GM06990 (cell line): Measurements from ENCODE around the gene RPN1.

Experiments
- DNase-seq: peaks from one replicate; pipeline ENCODE4 v3.0.0-alpha.2; 2011; ENCODE audit not compliant: insufficient read length; ENCODE audit errors: extremely low read depth
- H3K27me3 ChIP-seq: replicated peaks from 2 replicates; pipeline ENCODE4 v1.6.0; 2011; ENCODE audit warnings: low read length; ENCODE audit not compliant: control insufficient read depth, insufficient read depth
- H3K36me3 ChIP-seq: 2 replicates; pipeline ENCODE4 v1.5.1; 2011; ENCODE audit warnings: low read length; ENCODE audit not compliant: control insufficient read depth, insufficient read depth
- H3K4me3 ChIP-seq: replicated peaks from 2 replicates; pipeline ENCODE4 v1.5.1; 2011; ENCODE audit warnings: low read depth, mild to moderate bottlenecking, control low read depth, low read length
- TF ChIP-seq, protein P1 (sequence below): IDR thresholded peaks from 2 replicates; pipeline ENCODE4 v1.5.1; 2011; ENCODE audit warnings: low read length, control low read depth, mild to moderate bottlenecking, inconsistent platforms; ENCODE audit not compliant: insufficient read depth, poor library complexity, severe bottlenecking

Gene RPN1

DNA sequence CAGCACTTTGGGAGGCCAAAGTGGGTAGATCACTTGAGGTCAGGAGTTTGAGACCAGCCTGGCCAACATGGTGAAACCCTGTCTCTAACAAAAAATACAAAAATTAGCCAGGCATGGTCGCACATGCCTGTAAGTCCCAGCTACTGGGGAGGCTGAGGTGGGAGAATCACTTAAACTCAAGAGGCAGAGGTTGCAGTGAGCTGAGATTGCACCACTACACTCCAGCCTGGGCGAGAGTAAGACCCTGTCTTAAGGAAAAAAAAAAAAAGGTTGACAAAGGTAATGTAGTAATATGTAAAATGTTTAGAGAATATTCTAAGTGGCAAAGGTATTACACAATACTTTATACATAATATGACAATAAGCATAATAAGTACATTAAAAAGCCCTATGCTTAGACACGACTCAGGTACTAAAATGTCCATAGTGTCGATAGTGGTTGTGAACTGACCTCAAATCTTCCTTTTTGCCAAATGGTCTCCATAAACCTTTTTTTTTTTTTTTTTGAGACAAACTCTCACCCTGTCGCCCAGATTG is 16.5 kb downstream of the RPN1 start:
- DNase-seq, result no peak
- H3K27me3 ChIP-seq, result no peaks in the 10 kb centered on the region
- TF ChIP-seq, protein P1, sequence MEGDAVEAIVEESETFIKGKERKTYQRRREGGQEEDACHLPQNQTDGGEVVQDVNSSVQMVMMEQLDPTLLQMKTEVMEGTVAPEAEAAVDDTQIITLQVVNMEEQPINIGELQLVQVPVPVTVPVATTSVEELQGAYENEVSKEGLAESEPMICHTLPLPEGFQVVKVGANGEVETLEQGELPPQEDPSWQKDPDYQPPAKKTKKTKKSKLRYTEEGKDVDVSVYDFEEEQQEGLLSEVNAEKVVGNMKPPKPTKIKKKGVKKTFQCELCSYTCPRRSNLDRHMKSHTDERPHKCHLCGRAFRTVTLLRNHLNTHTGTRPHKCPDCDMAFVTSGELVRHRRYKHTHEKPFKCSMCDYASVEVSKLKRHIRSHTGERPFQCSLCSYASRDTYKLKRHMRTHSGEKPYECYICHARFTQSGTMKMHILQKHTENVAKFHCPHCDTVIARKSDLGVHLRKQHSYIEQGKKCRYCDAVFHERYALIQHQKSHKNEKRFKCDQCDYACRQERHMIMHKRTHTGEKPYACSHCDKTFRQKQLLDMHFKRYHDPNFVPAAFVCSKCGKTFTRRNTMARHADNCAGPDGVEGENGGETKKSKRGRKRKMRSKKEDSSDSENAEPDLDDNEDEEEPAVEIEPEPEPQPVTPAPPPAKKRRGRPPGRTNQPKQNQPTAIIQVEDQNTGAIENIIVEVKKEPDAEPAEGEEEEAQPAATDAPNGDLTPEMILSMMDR, result no peak
- H3K36me3 ChIP-seq, result peaks cover 9% of the 10 kb centered on the region
- no peak overlapping the region for H3K4me3 ChIP-seq

DNA sequence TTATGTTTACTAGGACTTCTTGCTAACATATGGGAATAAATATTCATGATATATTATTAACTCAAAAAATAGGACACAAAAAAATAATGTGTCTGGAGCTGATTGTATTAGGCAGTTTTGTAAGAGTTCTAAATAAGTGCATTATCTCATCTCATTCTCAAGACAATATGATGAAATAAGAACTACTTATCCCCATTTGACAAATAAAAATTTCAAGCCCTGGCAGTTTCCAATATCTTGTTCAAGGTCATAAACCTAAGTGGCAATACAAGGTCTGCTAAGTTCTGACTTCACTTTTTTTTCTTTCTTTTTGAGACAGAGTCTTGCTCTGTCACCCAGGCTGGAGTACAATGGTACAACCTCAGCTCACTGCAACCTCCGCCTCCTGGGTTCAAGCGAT is 18.3 kb downstream of the RPN1 start:
- Histone ChIP-seq H3K4me3 (no peak overlapping the region), H3K27me3 (no peaks in the 10 kb centered on the region), H3K36me3 (peaks cover 5% of the 10 kb centered on the region)
- TF ChIP-seq, protein P1, result no peak
- no peak for DNase-seq

DNA sequence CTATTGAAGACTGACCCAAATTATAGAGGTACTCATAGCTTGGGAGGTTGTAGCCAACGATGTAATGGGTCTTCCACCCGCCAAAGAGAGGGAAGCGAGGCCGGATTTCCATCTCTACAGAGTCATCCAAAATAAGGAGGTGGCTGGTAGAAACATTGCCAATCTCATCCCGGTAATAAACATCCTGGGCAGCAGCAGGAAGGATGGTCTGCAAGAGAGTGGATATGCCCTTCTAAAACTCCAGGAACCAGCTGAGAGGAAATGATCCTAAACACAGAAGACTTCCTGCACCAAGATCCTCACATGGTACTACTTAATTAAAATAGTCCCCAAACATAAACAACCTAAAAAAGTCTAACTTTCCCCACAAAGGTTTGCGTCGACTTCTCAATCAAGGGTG is 20.7 kb downstream of the RPN1 start:
- Histone ChIP-seq H3K36me3 (peaks cover 14% of the 10 kb centered on the region), H3K4me3 (no peak overlapping the region), H3K27me3 (no peaks in the 10 kb centered on the region)
- no peak for DNase-seq
- TF ChIP-seq, protein P1, result no peak

DNA sequence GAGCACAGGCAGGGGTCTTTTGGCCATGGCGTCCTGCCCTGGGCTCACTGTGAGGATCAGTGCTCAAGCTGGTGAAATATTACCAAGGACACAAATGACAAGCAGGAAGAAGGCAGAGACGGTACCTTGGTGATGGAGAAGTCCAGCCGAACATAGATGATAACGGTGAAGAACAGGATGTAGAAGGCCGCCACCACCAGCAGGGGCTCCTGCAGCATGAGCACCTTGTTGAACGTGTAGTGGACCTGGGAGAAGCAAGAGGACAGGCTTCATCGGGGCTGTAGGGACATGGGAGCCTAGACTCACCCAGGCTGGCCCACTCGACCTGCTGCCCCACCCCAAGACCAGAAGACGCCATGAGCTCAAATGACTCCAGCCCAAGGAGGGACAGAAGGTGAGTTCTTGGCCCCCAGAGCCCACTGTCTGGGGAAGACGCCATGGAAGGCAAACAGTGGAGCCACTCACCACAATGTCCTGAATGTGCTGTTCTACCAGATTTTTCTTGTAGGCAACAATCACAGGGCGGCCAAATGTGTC is 25.1 kb downstream of the RPN1 start:
- H3K27me3 ChIP-seq, result no peaks in the 10 kb centered on the region
- no peak for DNase-seq
- TF ChIP-seq, protein P1, result no peak
- H3K36me3 ChIP-seq, result peaks cover 35% of the 10 kb centered on the region
- no peak overlapping the region for H3K4me3 ChIP-seq

DNA sequence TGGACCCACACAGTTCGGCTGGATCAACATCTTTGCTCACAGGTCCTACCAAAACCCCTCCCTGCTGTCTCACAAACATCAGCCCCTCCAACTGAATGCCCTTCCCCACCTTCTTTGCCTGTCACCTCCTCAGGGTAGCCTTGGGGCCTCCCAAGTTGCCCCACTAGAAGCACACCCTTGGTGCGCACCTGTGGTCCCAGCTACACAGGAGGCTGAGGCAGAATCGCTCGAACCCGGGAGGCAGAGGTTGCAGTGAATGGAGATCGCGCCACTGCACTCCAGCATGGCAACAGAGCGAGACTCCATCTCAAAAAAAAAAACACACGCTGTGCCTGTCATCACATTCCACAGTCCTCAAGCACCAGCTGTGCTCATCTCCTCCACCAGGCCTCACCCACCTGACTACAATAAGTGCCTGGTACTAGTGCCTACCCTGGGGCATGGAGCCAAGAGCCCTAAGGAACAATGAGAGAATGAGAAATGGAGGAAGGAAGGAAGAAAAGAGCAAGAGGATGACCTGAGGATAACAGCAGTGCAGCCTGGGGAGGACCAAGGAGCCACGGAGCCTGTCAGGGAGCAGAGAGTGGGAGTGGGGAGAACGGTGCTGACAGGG is 26.0 kb downstream of the RPN1 start:
- no peak overlapping the region for H3K4me3 ChIP-seq
- no peak for DNase-seq
- TF ChIP-seq, protein P1, result no peak
- H3K36me3 ChIP-seq, result peaks cover 36% of the 10 kb centered on the region
- no peaks in the 10 kb centered on the region for H3K27me3 ChIP-seq
